ENCODE results near the gene NPDC1.
"Not testable (repeated sequence)": the region's sequence is repeated elsewhere in the genome, so short reads cannot be mapped to it uniquely, and the experiment has no call there.

The NPDC1 gene

GRCh38 chr9:137038916-137039315, 7.1 kb downstream of the NPDC1 start:
- no peak for DNase-seq

DNA sequence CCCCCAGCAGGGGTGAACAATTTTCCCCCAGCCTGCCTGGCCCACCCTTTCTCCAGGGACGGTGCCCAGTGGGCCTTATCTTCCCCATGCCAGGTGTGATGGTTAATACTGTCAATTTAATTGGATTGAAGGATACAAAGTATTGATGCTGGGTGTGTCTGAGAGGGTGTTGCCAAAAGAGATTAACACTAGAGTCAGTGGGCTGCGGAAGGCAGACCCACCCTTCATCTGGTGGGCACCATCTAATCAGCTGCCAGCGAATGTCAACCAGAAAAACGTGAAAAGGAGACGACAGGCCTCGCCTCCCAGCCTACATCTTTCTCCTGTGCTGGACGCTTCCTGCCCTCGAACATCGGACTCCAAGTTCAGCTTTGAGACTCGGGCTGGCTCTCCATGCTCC, 8.5 kb downstream of the NPDC1 start:
- no peak for DNase-seq

GRCh38 chr9:137037035-137037434, 8.9 kb downstream of the NPDC1 start:
- DNase-seq = no peak

GRCh38 chr9:137035937-137036336, 10.0 kb downstream of the NPDC1 start:
- no peak for DNase-seq

- DNase-seq = no peak
These were observed 10.5 kb downstream of the NPDC1 start for GRCh38 chr9:137035507-137035834.

GRCh38 chr9:137034709-137035506, 11.1 kb downstream of the NPDC1 start:
- DNase-seq = peak; percentile 89

DNA sequence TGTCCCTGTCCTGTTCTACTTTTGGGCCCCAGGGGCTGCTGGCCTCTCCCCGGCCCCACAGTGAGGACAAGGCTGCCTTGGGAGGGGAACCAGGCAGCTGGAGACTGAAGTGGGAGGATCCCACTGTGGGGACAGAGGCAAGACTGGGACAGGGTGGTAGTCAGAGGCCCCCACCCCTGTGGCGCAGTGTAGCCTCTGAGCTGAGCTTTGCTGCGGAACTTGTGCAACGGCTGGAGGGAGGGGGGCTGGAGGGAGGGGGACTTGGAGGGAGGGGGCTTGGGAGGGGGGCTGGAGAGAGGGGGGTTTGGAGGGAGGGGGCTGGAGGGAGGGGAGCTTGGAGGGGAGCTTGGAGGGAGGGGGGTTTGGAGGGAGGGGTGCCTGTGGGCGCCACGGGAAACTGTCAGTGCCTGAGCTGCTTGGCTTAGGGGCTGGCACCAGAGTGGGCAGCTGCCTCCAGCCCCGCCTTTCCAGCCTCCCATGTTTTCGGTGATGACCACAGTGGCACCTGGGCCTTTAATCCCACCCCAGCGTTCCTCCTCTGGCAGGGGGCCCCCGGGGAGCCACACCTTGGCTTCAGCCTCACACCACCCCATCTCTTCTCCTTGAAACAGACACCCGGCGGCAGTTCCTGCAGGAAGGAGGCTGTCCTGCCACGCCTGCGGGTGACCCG, 11.8 kb downstream of the NPDC1 start:
- no peak for DNase-seq

DNA sequence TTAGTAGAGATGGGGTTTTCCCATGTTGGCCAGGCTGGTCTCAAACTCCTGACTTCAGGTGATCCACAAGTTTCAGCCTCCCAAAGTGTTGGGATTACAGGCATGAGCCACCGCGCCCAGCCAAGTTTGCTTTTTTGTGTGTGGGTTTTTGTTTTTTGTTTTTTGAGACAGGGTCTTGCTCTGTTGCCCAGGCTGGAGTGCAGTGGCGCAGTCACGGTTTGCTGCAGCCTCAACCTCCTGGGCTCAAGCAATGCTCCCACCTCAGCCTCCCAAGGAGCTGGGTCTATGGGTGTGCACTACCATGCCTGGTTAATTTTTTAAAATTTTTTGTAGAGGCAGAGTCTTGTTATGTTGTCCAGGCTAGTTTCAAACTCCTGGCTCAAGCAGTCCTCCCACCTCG, 12.5 kb downstream of the NPDC1 start:
- DNase-seq = not testable (repeated sequence)

DNA sequence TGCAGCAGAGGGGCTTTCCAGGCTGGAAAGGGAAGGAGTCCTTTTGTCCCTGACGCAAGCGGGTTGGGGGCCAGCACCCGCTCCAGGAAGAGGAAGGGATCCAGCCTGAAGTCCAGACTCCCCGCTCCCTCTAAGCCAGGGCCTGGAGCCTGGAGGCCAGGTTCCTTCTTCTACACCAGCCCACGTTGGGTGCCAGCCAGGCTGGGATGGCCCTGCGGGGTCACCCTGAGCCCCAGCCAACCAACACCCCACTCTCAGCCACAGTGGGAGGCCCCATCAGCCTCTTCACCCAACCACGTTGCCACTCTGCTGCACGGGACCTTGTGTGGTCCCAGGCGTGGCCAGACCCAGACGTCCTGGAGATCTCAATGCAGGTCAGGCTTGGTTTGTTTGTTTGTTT, 13.1 kb downstream of the NPDC1 start:
- no peak for DNase-seq

- no peak for DNase-seq
These were observed 13.9 kb downstream of the NPDC1 start, which contains the start of gene FUT7 for GRCh38 chr9:137031904-137032640. Gene FUT7 (minus strand): TSS chr9:137032088. CDS start chr9:137031991, 97 bp downstream.

DNA sequence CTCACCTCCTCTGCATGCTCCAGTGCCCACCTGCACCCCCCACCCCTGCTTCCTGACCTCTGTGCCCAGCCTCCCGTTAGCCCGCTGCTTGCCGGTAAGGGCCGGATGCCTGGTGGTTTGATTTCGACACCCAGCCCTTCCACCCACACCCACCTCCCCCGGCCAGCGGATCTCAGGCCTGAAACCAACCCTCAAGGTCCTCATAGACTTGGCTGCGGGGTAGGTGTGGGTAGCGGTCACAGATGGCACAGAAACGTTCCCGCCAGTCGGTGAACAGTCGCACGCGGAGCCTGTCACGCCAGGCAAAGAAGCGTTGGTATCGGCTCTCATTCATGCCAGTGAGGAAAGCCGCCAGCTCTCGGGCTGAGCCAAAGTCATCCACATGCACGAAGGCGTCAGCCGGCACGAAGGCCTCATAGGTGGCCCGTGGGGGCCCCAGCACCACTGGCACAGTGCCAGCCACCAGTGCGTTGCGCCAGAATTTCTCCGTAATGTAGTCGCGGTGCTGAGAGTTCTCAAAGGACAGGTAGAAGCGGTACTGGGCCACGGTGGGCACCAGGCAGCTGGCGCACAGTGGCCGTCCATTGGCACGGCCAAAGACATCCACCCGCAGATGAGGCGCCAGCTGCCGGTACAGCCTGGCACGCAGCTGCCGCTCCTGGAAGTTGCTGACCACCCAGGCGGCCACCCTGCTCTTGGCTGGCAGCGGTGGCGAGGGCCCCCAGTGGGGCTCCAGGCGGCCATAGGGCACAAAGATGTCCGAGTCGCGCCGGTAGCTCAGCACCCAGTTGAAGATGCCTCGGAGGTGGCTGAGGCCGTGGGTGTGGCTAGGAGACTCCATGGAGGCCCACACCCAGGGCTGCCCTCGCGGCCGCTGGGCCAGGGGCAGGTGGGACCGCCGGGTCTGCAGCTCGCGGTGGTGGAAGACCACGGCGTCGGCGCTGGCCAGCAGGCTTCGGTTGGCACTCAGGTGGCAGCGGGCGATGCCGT, 15.1 kb downstream of the NPDC1 start:
- DNase-seq = no peak

- DNase-seq = no peak
These were observed 16.0 kb downstream of the NPDC1 start for GRCh38 chr9:137030006-137030405.

DNA sequence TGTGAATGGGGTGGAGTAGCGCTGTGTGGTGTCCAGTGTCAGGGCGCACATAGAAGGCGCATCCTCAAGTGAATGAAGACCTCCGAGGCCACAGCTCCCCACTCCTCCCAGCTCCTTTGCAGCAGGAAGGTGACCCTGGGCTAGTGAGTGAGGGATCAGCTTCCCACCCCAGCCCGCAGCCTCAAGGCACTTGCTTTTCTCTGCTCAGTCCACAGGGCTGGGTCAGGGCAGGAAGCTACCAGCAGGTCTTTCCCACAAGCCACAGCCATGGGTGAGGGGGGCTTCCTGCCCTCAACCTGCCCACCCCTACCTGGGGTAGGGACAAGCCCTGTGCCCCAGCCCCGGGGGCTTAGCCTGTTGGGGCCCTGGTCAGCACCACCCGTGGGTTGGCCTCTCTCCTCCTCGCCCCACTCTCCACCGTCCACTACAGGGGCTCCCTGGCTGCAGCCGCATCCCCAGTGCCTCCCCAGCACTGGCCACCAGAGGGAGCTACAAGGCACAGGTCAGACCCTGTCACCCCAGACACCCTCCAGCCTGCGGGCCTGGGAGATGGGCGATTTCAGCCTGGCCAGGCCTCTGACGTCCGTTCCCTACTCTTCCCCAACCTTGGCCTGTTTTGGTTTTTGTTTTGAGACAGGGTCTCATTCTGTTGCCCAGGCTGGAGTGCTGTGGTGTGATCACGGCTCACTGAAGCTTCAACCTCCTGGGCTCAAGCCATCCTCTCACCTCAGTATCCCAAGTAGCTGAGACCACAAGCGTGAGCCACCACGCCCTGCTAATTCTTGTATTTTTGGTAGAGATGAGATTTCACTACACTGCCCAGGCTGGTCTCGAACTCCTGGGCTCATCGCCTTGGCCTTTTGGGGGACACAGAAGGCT, 16.7 kb downstream of the NPDC1 start:
- peak; percentile 69 for DNase-seq

- DNase-seq = peak; percentile 61
These were observed 17.5 kb downstream of the NPDC1 start for GRCh38 chr9:137028263-137029057.

GRCh38 chr9:137027369-137028262, 18.4 kb downstream of the NPDC1 start, which contains the start of gene ABCA2:
Gene ABCA2 (minus strand): TSS chr9:137028237. CDS start chr9:137028140, 97 bp downstream.
- DNase-seq = no peak

DNA sequence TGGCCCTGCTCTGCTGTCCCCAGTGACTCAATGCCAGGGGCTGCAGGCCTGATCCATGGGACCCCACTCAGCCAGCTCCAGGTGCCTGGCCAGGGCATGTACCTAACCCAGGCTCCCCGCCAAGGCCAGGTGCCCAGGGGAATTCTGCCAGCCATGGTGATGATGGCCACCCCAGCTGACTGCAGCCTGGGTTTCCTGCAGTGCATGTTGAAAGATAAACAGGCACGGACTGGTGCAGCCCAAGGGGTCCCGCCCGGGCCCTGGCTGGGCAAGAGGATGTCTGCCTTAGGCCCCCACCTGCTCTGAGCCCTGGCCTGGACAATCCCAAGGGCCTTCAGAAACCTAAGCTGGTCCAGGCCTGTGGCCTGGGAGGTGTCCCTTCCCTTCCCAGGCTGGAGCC, 19.1 kb downstream of the NPDC1 start:
- DNase-seq = no peak

DNA sequence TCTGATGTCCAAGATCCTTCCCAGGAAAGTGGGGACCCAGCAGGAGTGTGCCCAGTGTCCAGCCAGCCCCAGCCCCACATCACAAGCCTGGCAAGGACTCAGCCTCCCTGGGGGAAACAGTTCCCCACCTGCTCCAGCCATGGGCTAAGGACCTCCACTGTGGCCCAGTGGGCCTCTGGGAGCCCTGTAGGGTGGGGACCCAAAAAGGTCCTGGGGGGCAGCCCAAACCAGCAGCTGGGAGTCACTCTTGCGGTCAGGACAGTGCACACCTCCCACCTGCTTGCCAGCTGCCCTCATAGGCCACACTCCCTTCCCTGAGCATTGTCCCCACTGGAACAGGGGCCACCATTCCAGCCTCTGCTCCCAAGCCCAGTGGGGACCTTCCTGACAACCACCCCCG, 19.6 kb downstream of the NPDC1 start:
- no peak for DNase-seq

DNA sequence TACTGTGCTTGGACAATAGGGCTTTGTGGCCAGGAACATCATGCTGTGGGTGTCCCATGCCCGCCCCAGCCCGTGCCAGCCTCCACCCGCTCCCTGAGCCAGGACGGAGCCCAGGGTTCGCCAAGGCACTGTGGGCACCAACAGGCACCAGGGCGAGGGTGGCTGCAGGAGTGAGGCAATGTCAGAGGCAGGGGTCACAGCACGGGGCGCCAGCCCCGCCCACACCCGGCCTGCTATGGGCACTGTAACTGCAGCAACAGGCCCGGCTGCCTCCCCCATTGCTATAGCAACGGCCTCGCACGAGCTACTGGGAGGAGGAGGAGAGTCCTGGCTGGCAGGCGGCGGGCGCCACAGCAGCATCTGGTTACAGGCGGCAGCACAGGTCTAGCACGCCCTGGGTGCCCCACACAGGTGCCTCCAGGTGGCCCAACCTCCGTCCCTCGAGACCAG, 20.4 kb downstream of the NPDC1 start:
- DNase-seq = no peak

GRCh38 chr9:137023583-137023991, 22.4 kb downstream of the NPDC1 start:
- no peak for DNase-seq
